Measurements from ENCODE around the gene IL5RA.

Gene IL5RA

DNA sequence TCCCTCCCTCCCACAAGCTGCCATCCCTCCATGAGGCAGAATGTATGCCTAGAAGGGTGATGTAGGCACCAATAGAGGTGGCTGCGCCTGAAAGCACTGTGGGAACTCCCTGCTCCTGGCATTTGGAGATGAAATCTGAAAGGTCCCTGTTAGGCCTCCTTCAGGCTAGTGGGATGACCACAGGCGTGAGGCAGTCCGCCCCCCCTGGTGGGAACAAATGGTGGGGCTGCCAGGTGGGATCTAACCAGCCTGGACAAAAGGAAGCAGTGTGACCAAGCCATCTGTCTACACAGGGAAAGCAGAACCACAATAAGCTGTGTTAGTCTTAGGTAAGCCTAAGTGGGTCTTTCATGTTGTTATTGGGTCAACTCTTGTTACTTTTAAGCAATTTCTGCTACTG lies 25.3 kb downstream of the IL5RA start:
- H3K9me2 ChIP-seq (replicated peaks; ENCODE audit: insufficient read depth, low read length) = no peaks in the 10 kb centered on the region
- DNase-seq = no peak

DNA sequence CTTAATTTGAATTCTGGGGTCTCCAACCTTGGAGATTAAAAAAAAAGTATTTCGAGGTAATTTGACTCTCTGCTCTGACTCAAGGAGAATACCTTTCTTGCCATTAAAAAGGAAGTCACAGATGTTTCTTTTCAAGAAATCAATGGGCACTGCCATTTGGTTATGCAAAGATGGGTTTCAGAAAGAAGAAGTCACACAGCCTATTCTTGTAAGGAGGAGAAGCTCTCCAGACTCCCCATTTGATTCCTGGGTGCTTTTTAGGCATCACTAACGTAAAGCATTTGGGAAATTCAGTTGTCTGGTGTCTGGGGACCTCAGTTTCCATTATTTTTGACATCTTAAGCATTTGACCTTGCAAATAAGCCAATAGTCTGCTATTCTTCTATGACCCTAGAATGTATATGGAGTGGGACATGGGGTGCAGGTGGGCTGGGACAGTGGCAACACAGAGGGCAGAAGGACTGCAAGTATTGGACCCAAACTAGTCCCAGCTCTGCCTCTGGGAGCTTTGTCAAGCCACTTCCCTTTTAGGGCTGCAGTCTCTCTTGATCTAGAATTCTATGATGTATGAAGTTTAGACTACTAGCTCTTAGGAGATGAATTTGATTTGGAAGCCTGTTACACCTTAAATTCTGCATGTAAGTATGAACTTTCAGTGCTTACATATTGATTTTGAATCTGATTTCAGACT lies 27.8 kb downstream of the IL5RA start:
- Histone ChIP-seq H3K36me3 (replicated peaks; ENCODE audit: insufficient read depth, low read length) (no peaks in the 10 kb centered on the region), H3K9ac (ENCODE audit: low read length) (no peak overlapping the region), H4K20me1 (ENCODE audit: insufficient read depth, low read length) (no peaks in the 10 kb centered on the region), H3K9me2 (replicated peaks; ENCODE audit: insufficient read depth, low read length) (no peaks in the 10 kb centered on the region), H3K4me1 (ENCODE audit: low read length) (peaks cover 21% of the 10 kb centered on the region), H3K27me3 (replicated peaks; ENCODE audit: insufficient read depth, low read length) (no peaks in the 10 kb centered on the region), H3K9me3 (replicated peaks; ENCODE audit: insufficient read depth, low read length) (no peaks in the 10 kb centered on the region), H3K79me2 (ENCODE audit: low read length) (no peaks in the 10 kb centered on the region), H3K4me3 (ENCODE audit: low read length) (0 out of 2 replicates have a peak overlapping the region, but pooled peaks have one; percentile 15), H2AFZ (ENCODE audit: low read length) (0 out of 2 replicates have a peak overlapping the region, but pooled peaks have one; percentile 39), H3F3A (ENCODE audit: insufficient read depth, low read length) (peaks cover 8% of the 10 kb centered on the region), H3K4me2 (ENCODE audit: low read depth, low read length) (peak overlapping the region; percentile 71; the same call in 1 of the 2 replicates), H3K27ac (ENCODE audit: low read length) (peak overlapping the region; percentile 72)
- peak; percentile 33 for DNase-seq
- TF ChIP-seq EZH2phosphoT487 (IDR thresholded peaks at IDR 0.05; ENCODE audit: low read length) (no peak), EZH2 (optimal IDR thresholded peaks at IDR 0.05; ENCODE audit: low read depth, low read length) (no peak)
- TF ChIP-seq, protein P1, sequence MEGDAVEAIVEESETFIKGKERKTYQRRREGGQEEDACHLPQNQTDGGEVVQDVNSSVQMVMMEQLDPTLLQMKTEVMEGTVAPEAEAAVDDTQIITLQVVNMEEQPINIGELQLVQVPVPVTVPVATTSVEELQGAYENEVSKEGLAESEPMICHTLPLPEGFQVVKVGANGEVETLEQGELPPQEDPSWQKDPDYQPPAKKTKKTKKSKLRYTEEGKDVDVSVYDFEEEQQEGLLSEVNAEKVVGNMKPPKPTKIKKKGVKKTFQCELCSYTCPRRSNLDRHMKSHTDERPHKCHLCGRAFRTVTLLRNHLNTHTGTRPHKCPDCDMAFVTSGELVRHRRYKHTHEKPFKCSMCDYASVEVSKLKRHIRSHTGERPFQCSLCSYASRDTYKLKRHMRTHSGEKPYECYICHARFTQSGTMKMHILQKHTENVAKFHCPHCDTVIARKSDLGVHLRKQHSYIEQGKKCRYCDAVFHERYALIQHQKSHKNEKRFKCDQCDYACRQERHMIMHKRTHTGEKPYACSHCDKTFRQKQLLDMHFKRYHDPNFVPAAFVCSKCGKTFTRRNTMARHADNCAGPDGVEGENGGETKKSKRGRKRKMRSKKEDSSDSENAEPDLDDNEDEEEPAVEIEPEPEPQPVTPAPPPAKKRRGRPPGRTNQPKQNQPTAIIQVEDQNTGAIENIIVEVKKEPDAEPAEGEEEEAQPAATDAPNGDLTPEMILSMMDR (IDR thresholded peaks at IDR 0.05; ENCODE audit: low read length) = no peak

More for the DNA sequence above, 25.3 kb downstream of the IL5RA start:
- no peak overlapping the region for H3K4me3 ChIP-seq (ENCODE audit: low read length)
- no peak overlapping the region for H2AFZ ChIP-seq (ENCODE audit: low read length)
- peaks cover 19% of the 10 kb centered on the region for H3F3A ChIP-seq (ENCODE audit: insufficient read depth, low read length)
- no peaks in the 10 kb centered on the region for H3K36me3 ChIP-seq (replicated peaks; ENCODE audit: insufficient read depth, low read length)
- H3K4me1 ChIP-seq (ENCODE audit: low read length) = peaks cover 40% of the 10 kb centered on the region
- no peaks in the 10 kb centered on the region for H3K79me2 ChIP-seq (ENCODE audit: low read length)
- no peak overlapping the region for H3K27ac ChIP-seq (ENCODE audit: low read length)
- H4K20me1 ChIP-seq (ENCODE audit: insufficient read depth, low read length) = no peaks in the 10 kb centered on the region
- H3K9ac ChIP-seq (ENCODE audit: low read length) = no peak overlapping the region
- TF ChIP-seq EZH2 (optimal IDR thresholded peaks at IDR 0.05; ENCODE audit: low read depth, low read length) (no peak), EZH2phosphoT487 (IDR thresholded peaks at IDR 0.05; ENCODE audit: low read length) (no peak)
- TF ChIP-seq, protein P1 (IDR thresholded peaks at IDR 0.05; ENCODE audit: low read length) = no peak
- H3K4me2 ChIP-seq (ENCODE audit: low read depth, low read length) = no peak overlapping the region
- no peaks in the 10 kb centered on the region for H3K9me3 ChIP-seq (replicated peaks; ENCODE audit: insufficient read depth, low read length)
- H3K27me3 ChIP-seq (replicated peaks; ENCODE audit: insufficient read depth, low read length) = no peaks in the 10 kb centered on the region

DNA sequence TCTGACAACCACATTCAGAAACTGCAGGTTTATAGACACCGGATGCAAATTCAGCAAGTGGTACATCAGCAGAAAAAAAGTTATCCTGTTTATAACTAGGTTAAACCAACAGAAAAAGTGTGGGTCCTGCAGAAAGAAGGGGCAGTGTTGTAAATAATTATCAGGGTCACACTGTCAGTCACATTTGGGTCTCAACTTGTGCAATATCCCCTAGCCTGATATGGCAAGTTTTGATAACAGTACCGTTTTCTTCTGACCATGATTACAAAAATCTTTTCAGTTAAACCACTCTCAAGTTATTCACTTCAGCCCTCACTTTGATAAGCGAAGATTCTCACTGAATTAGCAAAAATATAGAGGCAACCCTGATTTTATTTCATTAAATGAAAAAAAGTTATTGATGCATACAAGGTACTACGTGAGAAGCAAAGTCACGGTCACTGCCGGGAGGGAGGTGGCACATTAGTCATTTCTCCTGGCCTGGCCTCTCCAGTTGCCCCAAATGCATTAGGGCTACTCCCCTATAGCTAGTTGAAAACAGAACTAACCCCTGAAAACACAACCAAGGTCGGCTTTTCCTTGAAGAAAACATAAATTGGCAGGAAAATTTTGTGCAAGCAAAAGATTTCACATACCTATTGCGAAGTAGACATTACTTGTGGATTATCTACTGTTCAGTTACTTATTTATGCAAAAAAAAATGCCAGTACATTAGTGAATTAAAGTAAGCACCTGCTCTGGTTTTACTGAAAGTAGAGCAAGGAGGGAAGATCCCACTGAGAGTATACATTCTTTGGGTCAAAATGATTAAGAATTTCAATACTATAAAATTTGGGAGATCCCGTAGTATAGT lies 28.6 kb downstream of the IL5RA start:
- H3K27ac ChIP-seq (ENCODE audit: low read length) = peak overlapping the region; percentile 72
- no peaks in the 10 kb centered on the region for H3K27me3 ChIP-seq (replicated peaks; ENCODE audit: insufficient read depth, low read length)
- H3K9me3 ChIP-seq (replicated peaks; ENCODE audit: insufficient read depth, low read length) = no peaks in the 10 kb centered on the region
- H3K79me2 ChIP-seq (ENCODE audit: low read length) = no peaks in the 10 kb centered on the region
- no peaks in the 10 kb centered on the region for H3K36me3 ChIP-seq (replicated peaks; ENCODE audit: insufficient read depth, low read length)
- no peaks in the 10 kb centered on the region for H3K9me2 ChIP-seq (replicated peaks; ENCODE audit: insufficient read depth, low read length)
- H3K4me3 ChIP-seq (ENCODE audit: low read length) = peak overlapping the region; percentile 15; the same call in 1 of the 2 replicates
- TF ChIP-seq, protein P1 (IDR thresholded peaks at IDR 0.05; ENCODE audit: low read length) = no peak
- TF ChIP-seq EZH2 (optimal IDR thresholded peaks at IDR 0.05; ENCODE audit: low read depth, low read length) (no peak), EZH2phosphoT487 (IDR thresholded peaks at IDR 0.05; ENCODE audit: low read length) (no peak)
- H2AFZ ChIP-seq (ENCODE audit: low read length) = 0 out of 2 replicates have a peak overlapping the region, but pooled peaks have one; percentile 39
- no peaks in the 10 kb centered on the region for H4K20me1 ChIP-seq (ENCODE audit: insufficient read depth, low read length)
- DNase-seq = peak; percentile 42
- H3F3A ChIP-seq (ENCODE audit: insufficient read depth, low read length) = peaks cover 8% of the 10 kb centered on the region
- H3K4me1 ChIP-seq (ENCODE audit: low read length) = peaks cover 18% of the 10 kb centered on the region
- peak overlapping the region; percentile 71 for H3K4me2 ChIP-seq (ENCODE audit: low read depth, low read length)
- no peak overlapping the region for H3K9ac ChIP-seq (ENCODE audit: low read length)

Measured in MM.1S (cell line).